GM12872 (cell line): ENCODE measurements around the gene KCNQ1OT1.

Source experiments
- TF ChIP-seq, protein P1 (sequence below): IDR thresholded peaks from 3 replicates; pipeline ENCODE4 v1.5.1; 2011; ENCODE audit warnings: low read depth, mild to moderate bottlenecking, low read length, moderate library complexity; ENCODE audit not compliant: insufficient read depth

The KCNQ1OT1 gene

DNA sequence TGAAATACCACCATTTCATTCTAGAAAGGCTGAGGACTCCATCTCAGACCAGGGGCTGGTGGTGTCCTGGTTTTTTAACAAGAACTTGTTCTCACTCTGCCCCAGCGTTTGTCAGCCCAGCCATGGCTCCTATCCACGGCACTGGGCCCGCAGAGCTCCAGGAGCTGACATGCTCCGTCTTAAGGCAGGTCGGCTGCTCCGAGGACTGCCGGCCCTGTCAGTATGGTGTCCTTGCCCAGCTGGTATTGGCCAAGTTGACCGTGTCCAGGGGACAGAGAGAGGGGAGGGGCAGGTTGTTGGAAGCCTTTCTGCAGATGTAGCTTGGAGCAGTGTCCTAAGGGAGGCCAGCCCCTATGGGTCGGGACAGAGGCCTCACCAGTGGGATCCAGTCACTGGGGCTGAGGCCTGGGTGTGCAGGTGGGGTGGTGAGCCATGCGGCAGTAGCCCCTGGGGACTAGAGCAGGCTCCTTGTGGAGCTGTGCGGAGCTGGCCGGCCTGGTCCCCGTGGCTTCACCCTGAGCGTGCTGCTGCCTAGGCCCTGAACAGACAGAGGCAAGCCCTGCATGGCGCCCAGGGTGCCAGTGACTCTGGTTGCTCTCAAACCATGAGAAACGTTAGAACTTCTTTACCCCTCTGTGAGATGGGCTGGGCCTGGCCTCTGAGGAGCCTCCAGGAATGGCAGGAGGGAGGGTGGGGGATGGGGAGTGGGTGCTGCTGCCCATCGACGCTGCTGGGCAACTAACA, 39.9 kb upstream of the KCNQ1OT1 start:
- TF ChIP-seq, protein P1, sequence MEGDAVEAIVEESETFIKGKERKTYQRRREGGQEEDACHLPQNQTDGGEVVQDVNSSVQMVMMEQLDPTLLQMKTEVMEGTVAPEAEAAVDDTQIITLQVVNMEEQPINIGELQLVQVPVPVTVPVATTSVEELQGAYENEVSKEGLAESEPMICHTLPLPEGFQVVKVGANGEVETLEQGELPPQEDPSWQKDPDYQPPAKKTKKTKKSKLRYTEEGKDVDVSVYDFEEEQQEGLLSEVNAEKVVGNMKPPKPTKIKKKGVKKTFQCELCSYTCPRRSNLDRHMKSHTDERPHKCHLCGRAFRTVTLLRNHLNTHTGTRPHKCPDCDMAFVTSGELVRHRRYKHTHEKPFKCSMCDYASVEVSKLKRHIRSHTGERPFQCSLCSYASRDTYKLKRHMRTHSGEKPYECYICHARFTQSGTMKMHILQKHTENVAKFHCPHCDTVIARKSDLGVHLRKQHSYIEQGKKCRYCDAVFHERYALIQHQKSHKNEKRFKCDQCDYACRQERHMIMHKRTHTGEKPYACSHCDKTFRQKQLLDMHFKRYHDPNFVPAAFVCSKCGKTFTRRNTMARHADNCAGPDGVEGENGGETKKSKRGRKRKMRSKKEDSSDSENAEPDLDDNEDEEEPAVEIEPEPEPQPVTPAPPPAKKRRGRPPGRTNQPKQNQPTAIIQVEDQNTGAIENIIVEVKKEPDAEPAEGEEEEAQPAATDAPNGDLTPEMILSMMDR = no peak

DNA sequence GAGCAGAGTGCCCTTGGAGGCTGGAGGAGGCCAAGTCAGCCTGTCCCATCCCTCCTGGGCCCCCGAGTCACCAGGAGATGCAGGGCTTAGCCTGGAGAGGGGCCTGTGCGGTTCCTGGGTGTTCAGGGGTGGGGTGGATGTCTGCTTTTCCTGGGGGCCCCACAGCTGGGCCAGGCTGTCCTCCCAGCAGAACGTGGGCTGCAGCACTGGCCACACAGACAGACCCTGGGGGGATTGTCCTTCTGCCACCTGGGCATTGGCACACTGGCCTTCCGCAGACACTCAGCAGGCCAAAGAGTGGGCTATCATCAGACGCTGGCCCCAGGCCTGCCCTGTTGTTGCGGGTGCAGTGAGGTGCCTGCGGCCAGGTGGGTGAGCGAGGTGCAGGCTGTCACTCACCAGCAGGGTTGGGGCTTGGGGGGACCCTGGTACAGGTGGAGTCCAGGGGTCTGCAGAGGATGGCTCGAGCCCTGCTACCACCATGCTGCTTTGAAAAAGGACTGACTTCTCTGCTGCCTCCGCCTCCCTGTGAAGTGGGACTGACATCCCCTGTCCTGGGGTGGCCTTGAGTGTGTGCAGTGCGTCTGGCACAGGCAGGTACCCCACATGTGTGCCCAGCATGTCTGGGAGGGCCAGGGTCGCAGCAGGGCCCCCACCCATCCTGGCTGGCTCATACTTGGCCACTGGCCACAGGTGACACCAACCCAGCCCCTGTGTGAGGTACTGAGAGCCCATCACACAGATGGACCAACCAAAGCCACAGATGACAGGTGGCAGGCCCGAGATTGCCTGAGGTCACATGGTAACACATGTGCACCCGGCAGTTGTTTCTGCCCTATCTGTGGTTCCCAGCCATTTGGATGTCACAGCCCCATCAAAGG, 39.0 kb upstream of the KCNQ1OT1 start:
- TF ChIP-seq, protein P1 = no peak

GRCh38 chr11:2737866-2738265, 38.1 kb upstream of the KCNQ1OT1 start:
- TF ChIP-seq, protein P1 = no peak

DNA sequence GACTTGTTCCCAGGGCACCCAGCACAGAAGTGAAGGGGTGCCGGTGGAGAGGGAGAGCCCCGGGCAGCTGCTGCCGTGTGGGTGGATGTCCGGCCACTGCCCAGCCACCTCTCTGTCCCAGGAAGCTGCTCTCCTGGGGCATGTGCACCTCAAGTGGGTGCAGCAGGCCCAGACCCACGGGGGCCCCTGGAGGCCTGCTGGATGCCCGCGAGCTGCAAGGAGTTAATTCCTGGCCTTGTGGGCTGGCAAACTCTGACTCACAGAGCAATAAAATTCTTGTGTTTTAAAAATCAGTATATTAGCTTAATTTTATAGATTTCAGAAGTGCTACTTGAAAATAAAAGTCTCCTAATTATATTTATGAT, 37.4 kb upstream of the KCNQ1OT1 start:
- TF ChIP-seq, protein P1 = no peak

DNA sequence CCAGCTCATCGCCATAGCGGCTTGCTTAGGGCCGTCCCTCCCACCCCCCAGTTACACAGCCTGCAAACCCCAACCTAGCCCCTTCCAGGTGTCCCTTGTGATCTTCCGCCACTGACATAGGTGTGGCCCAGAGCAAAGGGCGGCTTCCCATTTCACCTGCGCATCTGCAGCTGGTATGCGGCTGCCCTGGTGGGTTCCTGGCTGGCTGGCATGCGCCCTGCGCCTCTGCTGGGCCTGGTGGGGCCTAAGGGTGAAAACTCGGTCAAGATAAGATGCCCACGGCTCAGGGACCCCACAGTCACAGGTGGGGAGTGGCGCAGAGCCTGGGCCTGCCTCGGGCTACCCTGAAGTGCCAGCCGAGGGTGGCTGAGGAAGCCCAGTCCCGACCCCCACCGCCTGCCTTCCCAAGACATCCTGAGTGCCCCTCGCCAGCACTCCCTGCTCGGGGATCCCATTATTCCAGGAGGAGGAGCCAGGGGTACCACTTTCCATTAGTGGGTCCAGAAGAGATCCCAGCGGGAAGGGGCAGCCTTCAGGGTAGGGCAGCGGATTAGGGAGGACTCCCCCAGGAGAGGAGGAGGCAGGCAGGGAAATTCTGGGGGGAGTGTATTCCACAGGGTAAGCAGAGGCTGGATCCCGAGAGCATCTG, 36.9 kb upstream of the KCNQ1OT1 start:
- TF ChIP-seq, protein P1 = no peak

- TF ChIP-seq, protein P1 = no peak
Observed at GRCh38 chr11:2735053-2735589, 35.3 kb upstream of the KCNQ1OT1 start.
